Measurements from ENCODE around the gene PTPRD. TPM values are rescaled to one million over a fixed set of nuclear protein-coding genes. Genes with fewer than 3 reads are reported as not detected.

Gene PTPRD
- total and polyA plus RNA-seq, 2 experiments from 2014 or later = 11.5 to 58.0 TPM

- no peak for TF ChIP-seq REST (IDR thresholded peaks at IDR 0.05; ENCODE audit: unreplicated experiment)
- TF ChIP-seq CREB1 (CRISPR knock-in tag; IDR thresholded peaks at IDR 0.05; ENCODE audit: low read depth) = no peak
- TF ChIP-seq, protein P1, sequence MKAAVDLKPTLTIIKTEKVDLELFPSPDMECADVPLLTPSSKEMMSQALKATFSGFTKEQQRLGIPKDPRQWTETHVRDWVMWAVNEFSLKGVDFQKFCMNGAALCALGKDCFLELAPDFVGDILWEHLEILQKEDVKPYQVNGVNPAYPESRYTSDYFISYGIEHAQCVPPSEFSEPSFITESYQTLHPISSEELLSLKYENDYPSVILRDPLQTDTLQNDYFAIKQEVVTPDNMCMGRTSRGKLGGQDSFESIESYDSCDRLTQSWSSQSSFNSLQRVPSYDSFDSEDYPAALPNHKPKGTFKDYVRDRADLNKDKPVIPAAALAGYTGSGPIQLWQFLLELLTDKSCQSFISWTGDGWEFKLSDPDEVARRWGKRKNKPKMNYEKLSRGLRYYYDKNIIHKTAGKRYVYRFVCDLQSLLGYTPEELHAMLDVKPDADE (IDR thresholded peaks at IDR 0.05) = no peak
- no peak for TF ChIP-seq EZH2phosphoT487 (IDR thresholded peaks at IDR 0.05; ENCODE audit: unreplicated experiment)
- TF ChIP-seq STAT1 (IDR thresholded peaks at IDR 0.05; ENCODE audit: unreplicated experiment) = no peak
- TF ChIP-seq, protein P2, sequence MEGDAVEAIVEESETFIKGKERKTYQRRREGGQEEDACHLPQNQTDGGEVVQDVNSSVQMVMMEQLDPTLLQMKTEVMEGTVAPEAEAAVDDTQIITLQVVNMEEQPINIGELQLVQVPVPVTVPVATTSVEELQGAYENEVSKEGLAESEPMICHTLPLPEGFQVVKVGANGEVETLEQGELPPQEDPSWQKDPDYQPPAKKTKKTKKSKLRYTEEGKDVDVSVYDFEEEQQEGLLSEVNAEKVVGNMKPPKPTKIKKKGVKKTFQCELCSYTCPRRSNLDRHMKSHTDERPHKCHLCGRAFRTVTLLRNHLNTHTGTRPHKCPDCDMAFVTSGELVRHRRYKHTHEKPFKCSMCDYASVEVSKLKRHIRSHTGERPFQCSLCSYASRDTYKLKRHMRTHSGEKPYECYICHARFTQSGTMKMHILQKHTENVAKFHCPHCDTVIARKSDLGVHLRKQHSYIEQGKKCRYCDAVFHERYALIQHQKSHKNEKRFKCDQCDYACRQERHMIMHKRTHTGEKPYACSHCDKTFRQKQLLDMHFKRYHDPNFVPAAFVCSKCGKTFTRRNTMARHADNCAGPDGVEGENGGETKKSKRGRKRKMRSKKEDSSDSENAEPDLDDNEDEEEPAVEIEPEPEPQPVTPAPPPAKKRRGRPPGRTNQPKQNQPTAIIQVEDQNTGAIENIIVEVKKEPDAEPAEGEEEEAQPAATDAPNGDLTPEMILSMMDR (conservative IDR thresholded peaks at IDR 0.05; ENCODE audit: low read depth in 2 of 2) = no peak
Observed at GRCh38 chr9:10059044-10059443, 553.8 kb downstream of the PTPRD start (continued).

GRCh38 chr9:10055886-10056395 is 556.9 kb downstream of the PTPRD start:
- Histone ChIP-seq H3K79me2 (replicated peaks; ENCODE audit: insufficient read depth) (no peaks in the 10 kb centered on the region), H3K27ac (ENCODE audit: low read depth) (no peak overlapping the region), H3K4me2 (no peak overlapping the region), H3F3A (replicated peaks; ENCODE audit: low read depth) (no peaks in the 10 kb centered on the region), H3K4me1 (ENCODE audit: insufficient read depth) (peaks cover 14% of the 10 kb centered on the region), H3K4me3 (no peak overlapping the region), H3K9me2 (ENCODE audit: insufficient read depth) (no peaks in the 10 kb centered on the region), H3K27me3 (ENCODE audit: insufficient read depth) (peaks cover 39% of the 10 kb centered on the region), H2AFZ (no peak overlapping the region), H3K36me3 (ENCODE audit: insufficient read depth) (no peaks in the 10 kb centered on the region), H4K20me1 (replicated peaks; ENCODE audit: insufficient read depth) (no peaks in the 10 kb centered on the region)
- DNase-seq (ENCODE audit: low spot score) (no peak), ATAC-seq (no peak)
- Mint-ChIP-seq H3K27me3 (ENCODE audit: insufficient read depth, low read depth, poor library complexity) (peaks cover 2% of the 10 kb centered on the region), H3K4me3 (no peak overlapping the region), H3K27ac (no peak overlapping the region), H3K36me3 (ENCODE audit: low read depth) (no peaks in the 10 kb centered on the region), H3K4me1 (peaks cover 13% of the 10 kb centered on the region), H3K9me3 (no peaks in the 10 kb centered on the region)
- no peak for TF ChIP-seq CREB1 (CRISPR knock-in tag; IDR thresholded peaks at IDR 0.05; ENCODE audit: low read depth)
- TF ChIP-seq POLR2AphosphoS5 (IDR thresholded peaks at IDR 0.05; ENCODE audit: low read depth) = no peak
- no peak for TF ChIP-seq EZH2phosphoT487 (IDR thresholded peaks at IDR 0.05; ENCODE audit: unreplicated experiment)
- no peak for TF ChIP-seq ZNF331 (CRISPR knock-in tag; IDR thresholded peaks at IDR 0.05; ENCODE audit: low read depth)
- TF ChIP-seq JUNB (IDR thresholded peaks at IDR 0.05; ENCODE audit: unreplicated experiment) = no peak
- no peak for TF ChIP-seq ZNF114 (CRISPR knock-in tag; IDR thresholded peaks at IDR 0.05)
- TF ChIP-seq ZNF462 (CRISPR knock-in tag; IDR thresholded peaks at IDR 0.05) = no peak
- TF ChIP-seq NANOG (IDR thresholded peaks at IDR 0.05; ENCODE audit: borderline replicate concordance) = no peak
- TF ChIP-seq STAT1 (IDR thresholded peaks at IDR 0.05; ENCODE audit: unreplicated experiment) = no peak
- no peak for TF ChIP-seq EZH2 (IDR thresholded peaks at IDR 0.05; ENCODE audit: low read depth, unreplicated experiment)
